Fibroblast of lung (primary cell): ENCODE measurements around the gene MKI67.

Experiments
- CTCF ChIP-seq, 2 donors: IDR thresholded peaks in 1 of 2; conservative IDR thresholded peaks in 1 of 2; 1 replicate in 1 of 2; 2 replicates in 1 of 2; pipeline ENCODE4 v1.5.1; 2011 to 2012; ENCODE audit warnings: low read length in 2 of 2, control low read depth in 1 of 2, inconsistent platforms in 1 of 2, low read depth in 1 of 2, mild to moderate bottlenecking in 1 of 2
- EZH2 ChIP-seq: IDR thresholded peaks from 2 replicates; pipeline ENCODE4 v1.5.1; 2012; ENCODE audit warnings: low read length, control low read depth, mild to moderate bottlenecking; ENCODE audit errors: missing control alignments

GRCh38 chr10:128077155-128077875 is 48.9 kb downstream of the MKI67 start:
- TF ChIP-seq CTCF (conservative IDR thresholded peaks at IDR 0.05 in 1 of 2, IDR thresholded peaks at IDR 0.05 in 1 of 2; ENCODE audit: low read depth in 1 of 2, low read length in 2 of 2) (no peak), EZH2 (no peak)
